ENCODE measurements around the gene TIMP2.

DNA sequence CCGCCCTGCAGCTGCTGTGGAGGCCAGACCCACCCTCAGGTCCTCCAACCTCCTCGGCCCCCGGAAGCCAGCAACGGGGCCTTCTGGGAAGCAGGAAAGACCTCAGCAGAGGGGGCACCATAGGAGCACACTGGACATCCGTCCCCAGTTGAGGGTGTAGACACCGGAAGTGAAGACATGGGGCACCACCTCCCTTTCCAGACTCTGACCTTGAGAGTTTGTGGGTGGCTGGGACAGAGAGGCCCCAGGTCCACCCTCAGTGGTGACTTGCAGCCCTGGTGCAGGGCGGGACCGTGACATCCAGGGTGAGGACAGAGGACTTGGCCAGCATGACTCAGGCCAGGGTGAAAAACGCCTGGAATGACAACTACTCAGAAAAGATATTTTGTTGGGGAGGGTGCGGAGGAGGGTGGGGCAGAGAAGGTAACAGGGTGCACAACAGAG is 42.1 kb downstream of the TIMP2 start:
- TF ChIP-seq POLR2AphosphoS5 (IDR thresholded peaks at IDR 0.05; ENCODE audit: low read depth, low read length) = no peak
- TF ChIP-seq, protein P1, sequence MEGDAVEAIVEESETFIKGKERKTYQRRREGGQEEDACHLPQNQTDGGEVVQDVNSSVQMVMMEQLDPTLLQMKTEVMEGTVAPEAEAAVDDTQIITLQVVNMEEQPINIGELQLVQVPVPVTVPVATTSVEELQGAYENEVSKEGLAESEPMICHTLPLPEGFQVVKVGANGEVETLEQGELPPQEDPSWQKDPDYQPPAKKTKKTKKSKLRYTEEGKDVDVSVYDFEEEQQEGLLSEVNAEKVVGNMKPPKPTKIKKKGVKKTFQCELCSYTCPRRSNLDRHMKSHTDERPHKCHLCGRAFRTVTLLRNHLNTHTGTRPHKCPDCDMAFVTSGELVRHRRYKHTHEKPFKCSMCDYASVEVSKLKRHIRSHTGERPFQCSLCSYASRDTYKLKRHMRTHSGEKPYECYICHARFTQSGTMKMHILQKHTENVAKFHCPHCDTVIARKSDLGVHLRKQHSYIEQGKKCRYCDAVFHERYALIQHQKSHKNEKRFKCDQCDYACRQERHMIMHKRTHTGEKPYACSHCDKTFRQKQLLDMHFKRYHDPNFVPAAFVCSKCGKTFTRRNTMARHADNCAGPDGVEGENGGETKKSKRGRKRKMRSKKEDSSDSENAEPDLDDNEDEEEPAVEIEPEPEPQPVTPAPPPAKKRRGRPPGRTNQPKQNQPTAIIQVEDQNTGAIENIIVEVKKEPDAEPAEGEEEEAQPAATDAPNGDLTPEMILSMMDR (IDR thresholded peaks at IDR 0.05) = no peak
- TF ChIP-seq, protein P2, sequence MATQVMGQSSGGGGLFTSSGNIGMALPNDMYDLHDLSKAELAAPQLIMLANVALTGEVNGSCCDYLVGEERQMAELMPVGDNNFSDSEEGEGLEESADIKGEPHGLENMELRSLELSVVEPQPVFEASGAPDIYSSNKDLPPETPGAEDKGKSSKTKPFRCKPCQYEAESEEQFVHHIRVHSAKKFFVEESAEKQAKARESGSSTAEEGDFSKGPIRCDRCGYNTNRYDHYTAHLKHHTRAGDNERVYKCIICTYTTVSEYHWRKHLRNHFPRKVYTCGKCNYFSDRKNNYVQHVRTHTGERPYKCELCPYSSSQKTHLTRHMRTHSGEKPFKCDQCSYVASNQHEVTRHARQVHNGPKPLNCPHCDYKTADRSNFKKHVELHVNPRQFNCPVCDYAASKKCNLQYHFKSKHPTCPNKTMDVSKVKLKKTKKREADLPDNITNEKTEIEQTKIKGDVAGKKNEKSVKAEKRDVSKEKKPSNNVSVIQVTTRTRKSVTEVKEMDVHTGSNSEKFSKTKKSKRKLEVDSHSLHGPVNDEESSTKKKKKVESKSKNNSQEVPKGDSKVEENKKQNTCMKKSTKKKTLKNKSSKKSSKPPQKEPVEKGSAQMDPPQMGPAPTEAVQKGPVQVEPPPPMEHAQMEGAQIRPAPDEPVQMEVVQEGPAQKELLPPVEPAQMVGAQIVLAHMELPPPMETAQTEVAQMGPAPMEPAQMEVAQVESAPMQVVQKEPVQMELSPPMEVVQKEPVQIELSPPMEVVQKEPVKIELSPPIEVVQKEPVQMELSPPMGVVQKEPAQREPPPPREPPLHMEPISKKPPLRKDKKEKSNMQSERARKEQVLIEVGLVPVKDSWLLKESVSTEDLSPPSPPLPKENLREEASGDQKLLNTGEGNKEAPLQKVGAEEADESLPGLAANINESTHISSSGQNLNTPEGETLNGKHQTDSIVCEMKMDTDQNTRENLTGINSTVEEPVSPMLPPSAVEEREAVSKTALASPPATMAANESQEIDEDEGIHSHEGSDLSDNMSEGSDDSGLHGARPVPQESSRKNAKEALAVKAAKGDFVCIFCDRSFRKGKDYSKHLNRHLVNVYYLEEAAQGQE (IDR thresholded peaks at IDR 0.05; ENCODE audit: insufficient read depth in 1 of 2, low read depth in 2 of 2, low read length in 1 of 2) = no peak
- no peak for TF ChIP-seq SIN3A (IDR thresholded peaks at IDR 0.05; ENCODE audit: borderline replicate concordance, insufficient read depth, low read depth, low read length)
